Heart right ventricle (tissue), 16 donors: ENCODE results near the gene COPRS. TPM values are rescaled to one million over a fixed set of nuclear protein-coding genes. Genes with fewer than 3 reads are reported as not detected.

Experiments
- ATAC-seq, 8 donors: fragments of 200-7000 bp; cut with Tn5 transposase; one replicate each; pipeline ENCODE4 v1.9.1; 2020; ENCODE audit warnings: mild to moderate bottlenecking in 8 of 8, moderate library complexity in 8 of 8, moderate number of reproducible peaks in 1 of 8
- DNase-seq, 2 donors: peaks; one replicate each; pipeline ENCODE4 v3.0.0-alpha.2; 2020
- H3K27ac ChIP-seq, 10 donors: fragments of 200-600 bp; sonication (generic) in 2 of 10; one replicate each; pipeline versions ENCODE4 v1.5.0 to v1.8.0; 2020 to 2022; ENCODE audit warnings: mild to moderate bottlenecking in 3 of 10
- H3K27me3 ChIP-seq, 7 donors: fragments of 200-600 bp; one replicate each; pipeline ENCODE4 v1.8.0; 2021 to 2022; ENCODE audit warnings: mild to moderate bottlenecking in 2 of 7
- H3K36me3 ChIP-seq, 9 donors: fragments of 200-600 bp; sonication (generic) in 1 of 9; one replicate each; pipeline versions ENCODE4 v1.5.0 to v1.8.0; 2020 to 2022; ENCODE audit warnings: mild to moderate bottlenecking in 2 of 9
- H3K4me1 ChIP-seq, 9 donors: fragments of 200-600 bp; sonication (generic) in 1 of 9; one replicate each; pipeline versions ENCODE4 v1.5.0 to v1.8.0; 2020 to 2022; ENCODE audit warnings: mild to moderate bottlenecking in 4 of 9
- H3K4me3 ChIP-seq, 10 donors: fragments of 200-600 bp; sonication (generic) in 2 of 10; one replicate each; pipeline versions ENCODE4 v1.5.0 to v1.8.0; 2020 to 2022; ENCODE audit warnings: mild to moderate bottlenecking in 7 of 10, moderate library complexity in 2 of 10
- H3K9me3 ChIP-seq, 11 donors: fragments of 200-600 bp in 10 of 11; sonication (generic) in 2 of 11; one replicate each; pipeline versions ENCODE4 v1.5.0 to v1.8.0; 2013 to 2022; ENCODE audit warnings: mild to moderate bottlenecking in 2 of 11, control low read depth in 1 of 11, moderate library complexity in 1 of 11
- CTCF ChIP-seq, 9 donors: fragments of 200-600 bp; sonication (generic) in 2 of 9; IDR thresholded peaks; one replicate each; pipeline versions ENCODE4 v1.5.0 to v1.8.0; 2021 to 2022; ENCODE audit warnings: antibody characterized with exemption in 9 of 9, mild to moderate bottlenecking in 5 of 9, moderate library complexity in 1 of 9
- WGBS, 2 donors: extraction: QIAGEN DNeasy Blood & Tissue Kit; methylation state at CpG; one replicate each; pipeline ENCODE4 v1.1.7; 2013; ENCODE audit warnings: inconsistent platforms in 1 of 2; 5-methylcytosine and 5-hydroxymethylcytosine counted together
- intact Hi-C, 10 donors: fragments of 100-400 bp; cut with DNase I; formaldehyde crosslinking; loops; one replicate each; pipeline versions ENCODE4 v1.11.1 to v1.14.2; 2022
- polyA plus RNA-seq, 2 donors: library from polyadenylated mRNA; stranded (reverse); fragments of 200-250 nt; gene quantifications; one replicate each; pipeline ENCODE4 v1.2.3, GENCODE V29; 2013
- total RNA-seq, 10 donors: library from RNA; stranded (reverse); fragmentation: NEBNext Ultra II Directional in 3 of 10; extraction: Animal tissue kit (Norgen Biotek cat#: 25700) in 3 of 10; gene quantifications; one replicate each; pipeline versions ENCODE4 v1.2.1 to v1.2.4, GENCODE V29; 2021 to 2023
- donor health status: Arrhythmogenic right ventricular cardiomyopathy.
- donor health status: ischemic (EF 13 %, LVEDD 7.1; RV severe dilation, severe dysfunction).
- donor health status: healthy with polysubstance abuse.
- donor health status: DM: no; HTN: yes; CAD: no.
- donor health status: DM: no; HTN: no; CAD: no.
- donor health status: ischemic (EF 25% LVEDD 6.9; RV normal size, moderate dysfunction).
- donor health status: ischemic (EF 25% LVEDD 5.7; RV mildly dilated, moderate dysfunction).
- donor health status: healthy.
- donor health status: DM: yes; HTN: yes; CAD: no.
- donor health status: Ischemic cardiomyopathy.
- donor health status: ischemic (EF 35%, LVEDD 5.7; RV mildly dilated, moderate dysfunction).
- donor health status: nonischemic (EF 11% LVEDD 7.7; RV severe dilation, severe dysfunction).
- donor health status: DM: yes; HTN: yes; CAD: no.
- donor health status: PGD.
- donor health status: ischemic (EF 29% LVEDD 5.4; RV normal size, mild dysfunction).
- donor health status: nonischemic (EF 23%, LVEDD 6.1; RV moderate dilation, normal function).

The COPRS gene
- total and polyA plus RNA-seq, 12 donors = 41.3 to 87.5 (median 48.0) TPM

GRCh38 chr17:31838636-31839225, 20.3 kb downstream of the COPRS start:
- ATAC-seq (no peak), DNase-seq (no peak)
- Histone ChIP-seq H3K4me1 (peaks cover 7 to 26% (median 18%) of the 10 kb centered on the region in 9 donors), H3K4me3 (no peak overlapping the region), H3K9me3 (no peaks in the 10 kb centered on the region), H3K27ac (no peak overlapping the region), H3K36me3 (no peaks in the 10 kb centered on the region), H3K27me3 (no peaks in the 10 kb centered on the region)
- 93 to 94% methylated on average over 5 of the region's 5 CpGs for WGBS, 2 donors
- no peak for TF ChIP-seq CTCF (IDR thresholded peaks at IDR 0.05)
- intact Hi-C loops = no loop called here

- Histone ChIP-seq H3K4me1 (peaks cover 0 to 3% (median 0%) of the 10 kb centered on the region in 9 donors), H3K4me3 (no peak overlapping the region), H3K9me3 (no peaks in the 10 kb centered on the region), H3K36me3 (no peaks in the 10 kb centered on the region), H3K27ac (no peak overlapping the region), H3K27me3 (no peaks in the 10 kb centered on the region)
- TF ChIP-seq CTCF (IDR thresholded peaks at IDR 0.05) = no peak
- DNase-seq (no peak), ATAC-seq (no peak)
- intact Hi-C loops = no loop called here
- 87 to 88% methylated on average over 4 of the region's 4 CpGs for WGBS, 2 donors
Observed at GRCh38 chr17:31835984-31836383, 23.1 kb downstream of the COPRS start.

GRCh38 chr17:31834448-31834847, 24.6 kb downstream of the COPRS start:
- DNase-seq = no peak
- 81 to 83% methylated on average over 7 of the region's 7 CpGs for WGBS, 2 donors
- H3K27ac ChIP-seq = no peak overlapping the region
- no peak for ATAC-seq
- no peak overlapping the region for H3K4me3 ChIP-seq
- no peaks in the 10 kb centered on the region for H3K36me3 ChIP-seq
- no peak for TF ChIP-seq CTCF (IDR thresholded peaks at IDR 0.05)
- H3K27me3 ChIP-seq = no peaks in the 10 kb centered on the region
- H3K4me1 ChIP-seq = peaks cover 0 to 5% (median 0%) of the 10 kb centered on the region in 9 donors
- intact Hi-C loops = no loop called here
- no peaks in the 10 kb centered on the region for H3K9me3 ChIP-seq

- intact Hi-C loops = no loop called here
- H3K27me3 ChIP-seq = no peaks in the 10 kb centered on the region
- DNase-seq (no peak), ATAC-seq (no peak)
- peaks cover 0 to 5% (median 0%) of the 10 kb centered on the region in 9 donors for H3K4me1 ChIP-seq
- WGBS, 2 donors = 88 to 93% methylated on average over 9 of the region's 9 CpGs
- H3K27ac ChIP-seq = no peak overlapping the region
- H3K9me3 ChIP-seq = no peaks in the 10 kb centered on the region
- no peak overlapping the region for H3K4me3 ChIP-seq
- no peak for TF ChIP-seq CTCF (IDR thresholded peaks at IDR 0.05)
- H3K36me3 ChIP-seq = no peaks in the 10 kb centered on the region
Observed at GRCh38 chr17:31832746-31833145, 26.3 kb downstream of the COPRS start.
